Measurements from ENCODE around the gene EFCAB6.

EFCAB6 gene

GRCh38 chr22:43532301-43533155 lies 279.6 kb downstream of the EFCAB6 start:
- DNase-seq, result peak in 1 of 42 donors; percentile 27
- intact Hi-C loops (cut with DNase I), result no loop called here

GRCh38 chr22:43531651-43532050 lies 280.5 kb downstream of the EFCAB6 start:
- no peak for DNase-seq
- intact Hi-C loops (cut with DNase I), result no loop called here

- intact Hi-C loops (cut with DNase I), result no loop called here
Observed at GRCh38 chr22:43530349-43531201, 281.5 kb downstream of the EFCAB6 start.

GRCh38 chr22:43529934-43530333 lies 282.2 kb downstream of the EFCAB6 start:
- DNase-seq, result no peak

More at GRCh38 chr22:43530349-43531201, 281.5 kb downstream of the EFCAB6 start:
- DNase-seq, result peak; percentile 26 to 88 (median 69)

GRCh38 chr22:43529461-43529860 lies 282.6 kb downstream of the EFCAB6 start:
- no peak for DNase-seq
- intact Hi-C loops (cut with DNase I), result no loop called here

More at GRCh38 chr22:43529934-43530333, 282.2 kb downstream of the EFCAB6 start:
- intact Hi-C loops (cut with DNase I), result no loop called here

- intact Hi-C loops (cut with DNase I), result no loop called here
- DNase-seq, result no peak
Observed at GRCh38 chr22:43528601-43529360, 283.3 kb downstream of the EFCAB6 start.

GRCh38 chr22:43526946-43527345 lies 285.2 kb downstream of the EFCAB6 start:
- intact Hi-C loops (cut with DNase I), result no loop called here
- no peak for DNase-seq

- DNase-seq, result no peak
- intact Hi-C loops (cut with DNase I), result no loop called here
Observed at GRCh38 chr22:43526117-43526655, 285.9 kb downstream of the EFCAB6 start.

GRCh38 chr22:43521716-43522115 lies 290.4 kb downstream of the EFCAB6 start:
- DNase-seq, result no peak
- intact Hi-C loops (cut with DNase I), result no loop called here

GRCh38 chr22:43520632-43521039 lies 291.5 kb downstream of the EFCAB6 start:
- DNase-seq, result no peak
- intact Hi-C loops (cut with DNase I), result no loop called here

- intact Hi-C loops (cut with DNase I), result no loop called here
- DNase-seq, result no peak
Observed at GRCh38 chr22:43516996-43517635, 295.0 kb downstream of the EFCAB6 start.

- DNase-seq, result no peak
- intact Hi-C loops (cut with DNase I), result no loop called here
Observed at GRCh38 chr22:43516386-43516785, 295.7 kb downstream of the EFCAB6 start.

GRCh38 chr22:43515902-43516301 lies 296.2 kb downstream of the EFCAB6 start:
- DNase-seq, result no peak
- intact Hi-C loops (cut with DNase I), result no loop called here

- DNase-seq, result no peak
- intact Hi-C loops (cut with DNase I), result no loop called here
Observed at GRCh38 chr22:43515411-43515810, 296.7 kb downstream of the EFCAB6 start.

- intact Hi-C loops (cut with DNase I), result no loop called here
- DNase-seq, result no peak
Observed at GRCh38 chr22:43514476-43515157, 297.5 kb downstream of the EFCAB6 start.

- intact Hi-C loops (cut with DNase I), result no loop called here
- DNase-seq, result peak in 1 of 42 donors; percentile 37
Observed at GRCh38 chr22:43512279-43512678, 299.8 kb downstream of the EFCAB6 start.

GRCh38 chr22:43511276-43511910 lies 300.7 kb downstream of the EFCAB6 start:
- no peak for DNase-seq

More at GRCh38 chr22:43511276-43511910, 300.7 kb downstream of the EFCAB6 start:
- intact Hi-C loops (cut with DNase I), result no loop called here

Data from head of caudate nucleus (tissue), 42 donors.